SU-DHL-6 (cell line): ENCODE data around the gene ZNF836.

Experiments used
- H2AFZ ChIP-seq: fragments of 200-600 bp; sonication (generic); 2 replicates; pipeline ENCODE4 v1.6.1; 2014; ENCODE audit warnings: low read depth, mild to moderate bottlenecking, moderate library complexity, mixed read lengths, antibody characterized with exemption, low read length; ENCODE audit not compliant: severe bottlenecking
- H3F3A ChIP-seq: fragments of 200-600 bp; shearing (Covaris generic); 2 replicates; pipeline ENCODE4 v1.6.0; 2016; ENCODE audit warnings: antibody characterized with exemption, mild to moderate bottlenecking; ENCODE audit not compliant: insufficient read depth
- H3K27ac ChIP-seq: fragments of 200-600 bp; sonication (generic); 2 replicates; pipeline ENCODE4 v1.5.1; 2016; ENCODE audit warnings: low read depth, mild to moderate bottlenecking, low read length, moderate library complexity, mixed read lengths
- H3K27me3 ChIP-seq: fragments of 200-600 bp; sonication (generic), shearing (Covaris generic); 2 replicates; pipeline ENCODE4 v1.6.0; 2014; ENCODE audit warnings: mild to moderate bottlenecking, low read length
- H3K36me3 ChIP-seq: fragments of 200-600 bp; sonication (generic); 2 replicates; pipeline ENCODE4 v1.6.1; 2014; ENCODE audit warnings: mild to moderate bottlenecking, low read length, mixed read lengths
- H3K4me2 ChIP-seq: fragments of 300-600, 200-600 bp; shearing (Covaris generic), sonication (generic); 2 replicates; pipeline ENCODE4 v1.6.0; 2014; ENCODE audit warnings: low read length, low read depth, mild to moderate bottlenecking; ENCODE audit not compliant: poor library complexity, severe bottlenecking
- H3K4me3 ChIP-seq: fragments of 200-600 bp; sonication (generic); 2 replicates; pipeline ENCODE4 v1.5.1; 2014; ENCODE audit warnings: antibody characterized with exemption, low read length, mild to moderate bottlenecking, mixed read lengths; ENCODE audit not compliant: insufficient read depth, poor library complexity, severe bottlenecking
- H3K79me2 ChIP-seq: fragments of 200-600 bp; sonication (generic); 2 replicates; pipeline ENCODE4 v1.6.1; 2014; ENCODE audit warnings: mild to moderate bottlenecking, low read length, moderate library complexity; ENCODE audit not compliant: insufficient read depth
- H3K9ac ChIP-seq: fragments of 200-600 bp; sonication (generic); 2 replicates; pipeline ENCODE4 v1.7.0; 2014; ENCODE audit warnings: mild to moderate bottlenecking, low read length
- H3K9me2 ChIP-seq: fragments of 200-600 bp; sonication (generic); replicated peaks from 2 replicates; pipeline ENCODE4 v1.6.1; 2014; ENCODE audit warnings: low read length; ENCODE audit not compliant: insufficient read depth
- H3K9me3 ChIP-seq: fragments of 200-600 bp; sonication (generic); 2 replicates; pipeline ENCODE4 v1.6.1; 2014; ENCODE audit warnings: low read length, mixed read lengths; ENCODE audit not compliant: insufficient read depth
- H4K20me1 ChIP-seq: fragments of 200-600 bp; sonication (generic); 2 replicates; pipeline ENCODE4 v1.6.1; 2014; ENCODE audit warnings: low read depth, mild to moderate bottlenecking, antibody characterized with exemption, low read length, moderate library complexity, mixed read lengths
- CTCF ChIP-seq: fragments of 200-600 bp; sonication (generic); IDR thresholded peaks from one replicate; pipeline ENCODE4 v1.5.1; 2017; ENCODE audit warnings: antibody characterized with exemption, mild to moderate bottlenecking, low read length, moderate library complexity; ENCODE audit not compliant: insufficient read depth, poor library complexity, severe bottlenecking
- EZH2phosphoT487 ChIP-seq: fragments of 200-600 bp; sonication (generic), shearing (Covaris generic); conservative IDR thresholded peaks from 2 replicates; pipeline ENCODE4 v1.6.1; 2018; ENCODE audit warnings: mild to moderate bottlenecking, antibody characterized with exemption, low read length, moderate library complexity, mixed read lengths

The ZNF836 gene

GRCh38 chr19:52110780-52111179 is 60.6 kb downstream of the ZNF836 start:
- H2AFZ ChIP-seq = no peak overlapping the region
- no peaks in the 10 kb centered on the region for H3K79me2 ChIP-seq
- no peak overlapping the region for H3K4me2 ChIP-seq
- H3K4me3 ChIP-seq = no peak overlapping the region
- H3K9me2 ChIP-seq = no peaks in the 10 kb centered on the region
- H3F3A ChIP-seq = no peaks in the 10 kb centered on the region
- H3K27me3 ChIP-seq = no peaks in the 10 kb centered on the region
- H4K20me1 ChIP-seq = no peaks in the 10 kb centered on the region
- H3K27ac ChIP-seq = no peak overlapping the region
- peaks cover 64% of the 10 kb centered on the region; the same call in 1 of the 2 replicates for H3K9me3 ChIP-seq
- no peak for TF ChIP-seq EZH2phosphoT487
- no peak for TF ChIP-seq CTCF
- no peak overlapping the region for H3K9ac ChIP-seq
- peaks cover 9% of the 10 kb centered on the region for H3K36me3 ChIP-seq
